Dendritic cell treated with granulocyte-macrophage colony-stimulating factor and Interleukin-4, amounts not matched to agents 40 ng/mL and 50 ng/mL, for 4 days (primary cell): ENCODE data around the gene N4BP3.

Source experiments
- H3K27ac Mint-ChIP-seq: one replicate; pipeline ENCODE4 v1.8.0; 2022; ENCODE audit warnings: mild to moderate bottlenecking, mixed read lengths
- H3K27me3 Mint-ChIP-seq: one replicate; pipeline ENCODE4 v1.8.0; 2022; ENCODE audit warnings: mild to moderate bottlenecking, mixed read lengths
- H3K36me3 Mint-ChIP-seq: one replicate; pipeline ENCODE4 v1.8.0; 2022; ENCODE audit warnings: low read depth, mixed read lengths
- H3K4me1 Mint-ChIP-seq: one replicate; pipeline ENCODE4 v1.8.0; 2022; ENCODE audit warnings: low read depth, mixed read lengths
- H3K4me3 Mint-ChIP-seq: one replicate; pipeline ENCODE4 v1.8.0; 2022; ENCODE audit warnings: mild to moderate bottlenecking, moderate library complexity, mixed read lengths
- H3K9me3 Mint-ChIP-seq: one replicate; pipeline ENCODE4 v1.8.0; 2022; ENCODE audit warnings: mixed read lengths
- intact Hi-C: fragments of 100-400 bp; cut with micrococcal nuclease; formaldehyde crosslinking; loops from one replicate; pipeline ENCODE4 v1.15.0; 2022

Gene N4BP3

GRCh38 chr5:178110511-178110910, 2.8 kb upstream of the N4BP3 start:
- Mint-ChIP-seq H3K4me3 (no peak overlapping the region), H3K36me3 (no peaks in the 10 kb centered on the region), H3K27me3 (peaks cover 71% of the 10 kb centered on the region), H3K27ac (no peak overlapping the region), H3K4me1 (peaks cover 37% of the 10 kb centered on the region), H3K9me3 (no peaks in the 10 kb centered on the region)
- intact Hi-C loops: no loop called here

GRCh38 chr5:178111925-178112324, 1.4 kb upstream of the N4BP3 start:
- intact Hi-C loops: no loop called here
- Mint-ChIP-seq H3K27ac (no peak overlapping the region), H3K27me3 (peaks cover 74% of the 10 kb centered on the region), H3K4me3 (no peak overlapping the region), H3K36me3 (no peaks in the 10 kb centered on the region), H3K4me1 (peaks cover 51% of the 10 kb centered on the region), H3K9me3 (no peaks in the 10 kb centered on the region)

DNA sequence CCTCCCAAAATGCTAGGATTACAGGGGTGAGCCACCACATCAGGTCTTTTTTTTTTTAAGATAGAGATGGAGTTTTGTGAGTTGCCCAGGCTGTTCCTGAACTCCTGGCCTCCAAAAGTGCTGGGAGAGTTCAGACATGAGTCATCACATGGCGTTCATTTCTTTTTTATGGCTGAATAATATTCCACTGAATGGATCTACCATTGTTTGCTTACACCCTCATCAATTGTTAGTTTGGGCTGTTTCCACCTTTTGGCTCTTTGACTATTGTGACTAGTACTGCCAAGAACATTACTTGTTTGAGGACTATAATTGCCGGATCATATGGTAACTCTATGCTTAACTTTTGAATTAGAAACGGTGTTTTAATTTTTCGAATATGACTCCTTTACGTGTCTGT, 787 bp upstream of the N4BP3 start:
- no peaks in the 10 kb centered on the region for H3K36me3 Mint-ChIP-seq
- no peaks in the 10 kb centered on the region for H3K9me3 Mint-ChIP-seq
- H3K27ac Mint-ChIP-seq: no peak overlapping the region
- intact Hi-C loops: no loop called here
- peaks cover 77% of the 10 kb centered on the region for H3K27me3 Mint-ChIP-seq
- H3K4me3 Mint-ChIP-seq: peak overlapping the region; percentile 58
- peaks cover 52% of the 10 kb centered on the region for H3K4me1 Mint-ChIP-seq

GRCh38 chr5:178113841-178114324, 551 bp downstream of the N4BP3 start:
- Mint-ChIP-seq H3K4me3 (peak overlapping the region; percentile 72), H3K4me1 (peaks cover 41% of the 10 kb centered on the region), H3K27ac (no peak overlapping the region), H3K27me3 (peaks cover 77% of the 10 kb centered on the region), H3K36me3 (no peaks in the 10 kb centered on the region), H3K9me3 (no peaks in the 10 kb centered on the region)
- intact Hi-C loops: no loop called here

GRCh38 chr5:178114325-178115135, 1.2 kb downstream of the N4BP3 start:
- H3K36me3 Mint-ChIP-seq: no peaks in the 10 kb centered on the region
- H3K4me1 Mint-ChIP-seq: peaks cover 37% of the 10 kb centered on the region
- H3K4me3 Mint-ChIP-seq: peak overlapping the region; percentile 72
- H3K9me3 Mint-ChIP-seq: no peaks in the 10 kb centered on the region
- intact Hi-C loops: no loop called here
- peaks cover 83% of the 10 kb centered on the region for H3K27me3 Mint-ChIP-seq
- no peak overlapping the region for H3K27ac Mint-ChIP-seq

DNA sequence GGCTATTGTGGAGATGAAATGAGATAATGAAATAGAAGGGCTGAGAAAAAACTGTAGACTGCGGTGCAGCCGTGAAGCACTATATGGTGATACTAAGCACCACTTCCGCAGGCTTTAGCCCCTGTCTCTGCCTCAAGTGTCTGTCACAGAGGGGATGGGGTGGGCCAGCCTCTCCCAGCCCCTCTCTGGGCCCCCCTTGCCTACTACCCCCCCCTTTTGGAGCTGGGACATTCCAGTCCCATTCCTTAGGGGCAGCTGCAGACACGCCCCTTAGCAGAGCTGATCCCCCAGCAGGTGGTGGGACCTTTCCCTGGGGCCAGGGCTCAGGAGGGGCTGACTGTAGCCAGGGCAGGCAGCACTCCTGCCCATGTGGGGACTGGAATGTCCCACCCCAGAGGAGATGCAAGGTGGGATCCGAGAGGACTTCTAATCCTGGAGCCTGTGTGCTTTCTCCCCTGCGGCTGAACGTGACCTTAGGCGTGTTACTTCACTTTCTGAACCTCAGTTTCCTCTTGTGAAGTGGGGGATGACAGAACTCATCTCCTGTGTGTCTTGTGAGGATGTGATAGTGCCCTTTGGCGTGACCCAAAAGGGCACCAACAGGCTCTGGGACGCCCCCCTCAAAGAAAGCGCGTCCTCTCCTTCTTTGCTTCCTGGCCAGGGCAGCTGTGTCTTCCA, 1.9 kb downstream of the N4BP3 start:
- Mint-ChIP-seq H3K4me3 (no peak overlapping the region), H3K4me1 (peaks cover 37% of the 10 kb centered on the region), H3K27me3 (peaks cover 80% of the 10 kb centered on the region), H3K27ac (no peak overlapping the region), H3K9me3 (no peaks in the 10 kb centered on the region), H3K36me3 (no peaks in the 10 kb centered on the region)
- intact Hi-C loops: no loop called here

DNA sequence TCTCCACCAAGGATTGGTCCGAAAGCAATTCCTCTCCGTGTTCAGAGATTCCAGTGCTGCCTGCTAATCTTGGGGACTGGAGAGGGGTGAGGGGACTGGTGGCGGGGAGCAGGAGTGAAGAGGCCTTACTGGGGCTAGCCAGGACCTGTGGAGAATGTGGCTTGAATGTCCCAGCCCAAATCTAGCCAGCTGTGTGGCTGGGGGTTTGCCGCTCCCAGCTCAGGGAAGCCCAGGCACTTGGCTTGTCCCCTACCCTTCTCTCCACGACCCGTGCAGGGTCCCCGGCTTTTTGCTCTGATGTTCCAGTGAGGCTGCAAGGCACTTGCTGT, 2.4 kb downstream of the N4BP3 start:
- H3K4me1 Mint-ChIP-seq: peaks cover 37% of the 10 kb centered on the region
- no peak overlapping the region for H3K27ac Mint-ChIP-seq
- intact Hi-C loops: no loop called here
- no peaks in the 10 kb centered on the region for H3K9me3 Mint-ChIP-seq
- peaks cover 80% of the 10 kb centered on the region for H3K27me3 Mint-ChIP-seq
- H3K4me3 Mint-ChIP-seq: no peak overlapping the region
- H3K36me3 Mint-ChIP-seq: no peaks in the 10 kb centered on the region

DNA sequence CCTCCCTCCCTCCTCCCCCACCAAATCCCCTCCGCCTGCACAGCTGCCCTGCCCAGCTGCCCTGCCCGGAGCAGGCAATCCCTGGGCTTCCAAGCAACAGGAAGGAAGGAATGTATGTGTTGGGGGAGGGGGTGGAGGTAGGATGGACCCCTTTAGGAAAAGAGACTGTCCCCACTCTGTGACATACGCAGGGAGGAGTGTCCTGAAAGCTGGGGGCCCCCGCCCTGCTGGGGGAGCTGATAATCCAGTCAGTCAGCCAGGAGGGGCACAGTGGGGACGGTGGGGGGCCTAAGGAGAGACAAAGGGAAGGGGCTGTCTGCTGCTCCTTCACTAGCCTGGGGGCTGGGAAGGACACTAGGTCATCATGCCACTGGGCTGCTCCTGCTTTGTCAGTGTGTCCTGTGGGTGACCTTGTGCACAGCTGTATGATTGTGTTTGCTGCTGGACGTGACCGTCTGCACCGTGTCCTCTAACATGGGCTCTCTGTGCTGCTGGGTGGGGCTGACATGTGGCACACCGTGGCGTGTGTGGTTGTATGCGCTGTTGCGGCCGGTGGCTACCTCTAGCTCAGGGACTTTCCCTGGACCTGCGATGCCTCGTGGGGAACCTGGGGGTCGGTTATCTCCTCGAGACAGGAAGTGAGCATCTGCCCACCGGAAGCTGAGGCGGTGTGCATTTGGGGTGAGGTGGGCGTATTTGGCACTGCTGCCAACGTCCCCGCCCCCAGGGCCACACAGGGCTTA, 3.0 kb downstream of the N4BP3 start:
- H3K27me3 Mint-ChIP-seq: peaks cover 80% of the 10 kb centered on the region
- H3K36me3 Mint-ChIP-seq: no peaks in the 10 kb centered on the region
- H3K4me3 Mint-ChIP-seq: no peak overlapping the region
- H3K4me1 Mint-ChIP-seq: peaks cover 37% of the 10 kb centered on the region
- intact Hi-C loops: no loop called here
- H3K9me3 Mint-ChIP-seq: no peaks in the 10 kb centered on the region
- no peak overlapping the region for H3K27ac Mint-ChIP-seq

- Mint-ChIP-seq H3K27ac (no peak overlapping the region), H3K27me3 (peaks cover 75% of the 10 kb centered on the region), H3K9me3 (no peaks in the 10 kb centered on the region), H3K4me3 (no peak overlapping the region), H3K36me3 (no peaks in the 10 kb centered on the region), H3K4me1 (peaks cover 33% of the 10 kb centered on the region)
- intact Hi-C loops: no loop called here
Measured at GRCh38 chr5:178117923-178118701, 4.8 kb downstream of the N4BP3 start.

- peaks cover 62% of the 10 kb centered on the region for H3K27me3 Mint-ChIP-seq
- intact Hi-C loops: no loop called here
- no peaks in the 10 kb centered on the region for H3K9me3 Mint-ChIP-seq
- H3K27ac Mint-ChIP-seq: no peak overlapping the region
- H3K4me1 Mint-ChIP-seq: peaks cover 20% of the 10 kb centered on the region
- no peaks in the 10 kb centered on the region for H3K36me3 Mint-ChIP-seq
- no peak overlapping the region for H3K4me3 Mint-ChIP-seq
Measured at GRCh38 chr5:178119915-178120606, 6.7 kb downstream of the N4BP3 start.

- Mint-ChIP-seq H3K27ac (no peak overlapping the region), H3K27me3 (peaks cover 55% of the 10 kb centered on the region), H3K4me3 (no peak overlapping the region), H3K9me3 (no peaks in the 10 kb centered on the region), H3K36me3 (no peaks in the 10 kb centered on the region), H3K4me1 (peaks cover 12% of the 10 kb centered on the region)
- intact Hi-C loops: no loop called here
Measured at GRCh38 chr5:178120607-178121357, 7.5 kb downstream of the N4BP3 start.

DNA sequence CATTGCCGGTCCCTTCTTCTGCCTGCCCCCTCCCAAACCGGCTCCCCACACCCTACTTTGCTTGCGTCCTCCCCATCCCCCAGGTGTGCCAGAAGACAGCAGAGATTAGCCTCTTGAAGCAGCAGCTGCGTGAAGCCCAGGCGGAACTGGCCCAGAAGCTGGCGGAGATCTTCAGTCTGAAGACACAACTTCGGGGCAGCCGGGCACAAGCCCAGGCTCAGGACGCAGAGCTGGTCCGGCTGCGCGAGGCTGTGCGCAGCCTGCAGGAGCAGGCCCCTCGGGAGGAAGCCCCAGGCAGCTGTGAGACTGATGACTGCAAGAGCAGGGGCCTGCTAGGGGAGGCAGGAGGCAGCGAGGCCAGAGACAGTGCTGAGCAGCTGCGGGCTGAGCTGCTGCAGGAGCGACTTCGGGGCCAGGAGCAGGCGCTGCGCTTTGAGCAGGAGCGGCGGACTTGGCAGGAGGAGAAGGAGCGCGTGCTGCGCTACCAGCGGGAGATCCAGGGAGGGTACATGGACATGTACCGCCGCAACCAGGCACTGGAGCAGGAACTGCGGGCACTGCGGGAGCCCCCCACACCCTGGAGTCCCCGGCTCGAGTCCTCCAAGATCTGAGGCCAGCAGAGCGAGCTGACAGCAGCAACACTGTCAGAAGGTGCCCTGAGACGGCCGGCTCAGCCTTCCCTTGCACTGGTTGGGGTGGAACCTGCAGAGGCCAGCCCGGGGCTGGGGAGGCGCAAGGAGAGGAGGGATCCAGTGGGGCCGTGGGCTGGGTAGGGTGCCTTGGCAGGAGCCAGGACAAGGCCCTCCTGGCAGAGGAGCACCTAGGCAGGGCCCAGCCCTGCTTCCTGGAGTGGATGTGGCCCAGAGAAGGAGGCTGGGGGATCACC, 8.3 kb downstream of the N4BP3 start:
- Mint-ChIP-seq H3K36me3 (no peaks in the 10 kb centered on the region), H3K27me3 (peaks cover 47% of the 10 kb centered on the region), H3K9me3 (no peaks in the 10 kb centered on the region), H3K4me1 (peaks cover 4% of the 10 kb centered on the region), H3K27ac (no peak overlapping the region), H3K4me3 (no peak overlapping the region)
- intact Hi-C loops: no loop called here
